A673 (cell line): Measurements from ENCODE around the gene TTLL12.

ENCODE experiments used
- EZH2 ChIP-seq: fragments of 200-600 bp; sonication (generic); IDR thresholded peaks from 2 replicates; pipeline ENCODE4 v1.6.1; 2017; ENCODE audit warnings: borderline replicate concordance, low read depth, mild to moderate bottlenecking, mixed read lengths, antibody characterized with exemption, low read length; ENCODE audit not compliant: poor library complexity, severe bottlenecking
- TF ChIP-seq, protein P1 (sequence below): fragments of 300-800, 200-600 bp; sonication (generic); conservative IDR thresholded peaks from 2 replicates; pipeline ENCODE4 v1.5.1; 2017; ENCODE audit warnings: low read depth, mild to moderate bottlenecking, antibody characterized with exemption, low read length, moderate library complexity, mixed read lengths

DNA sequence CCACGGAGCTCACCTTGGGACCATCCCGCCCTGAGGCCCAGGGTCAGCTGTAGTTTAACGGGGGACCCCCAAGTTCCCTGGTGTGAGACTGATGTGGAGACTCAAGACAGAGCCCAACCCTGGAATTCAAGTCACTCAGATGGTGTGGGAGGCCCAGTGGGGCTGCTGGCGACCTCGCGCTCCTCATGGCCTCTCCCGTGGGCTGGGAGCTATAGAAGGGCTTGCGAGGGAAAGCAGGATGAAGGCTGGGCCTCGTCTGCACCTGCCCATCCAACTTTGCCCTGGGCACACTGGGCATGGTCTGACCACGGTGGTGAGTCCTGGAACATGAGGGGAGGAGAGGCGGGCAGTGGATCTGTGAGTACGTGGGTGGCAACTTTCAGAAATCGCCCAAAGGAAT, 13.6 kb upstream of the TTLL12 start:
- TF ChIP-seq, protein P1, sequence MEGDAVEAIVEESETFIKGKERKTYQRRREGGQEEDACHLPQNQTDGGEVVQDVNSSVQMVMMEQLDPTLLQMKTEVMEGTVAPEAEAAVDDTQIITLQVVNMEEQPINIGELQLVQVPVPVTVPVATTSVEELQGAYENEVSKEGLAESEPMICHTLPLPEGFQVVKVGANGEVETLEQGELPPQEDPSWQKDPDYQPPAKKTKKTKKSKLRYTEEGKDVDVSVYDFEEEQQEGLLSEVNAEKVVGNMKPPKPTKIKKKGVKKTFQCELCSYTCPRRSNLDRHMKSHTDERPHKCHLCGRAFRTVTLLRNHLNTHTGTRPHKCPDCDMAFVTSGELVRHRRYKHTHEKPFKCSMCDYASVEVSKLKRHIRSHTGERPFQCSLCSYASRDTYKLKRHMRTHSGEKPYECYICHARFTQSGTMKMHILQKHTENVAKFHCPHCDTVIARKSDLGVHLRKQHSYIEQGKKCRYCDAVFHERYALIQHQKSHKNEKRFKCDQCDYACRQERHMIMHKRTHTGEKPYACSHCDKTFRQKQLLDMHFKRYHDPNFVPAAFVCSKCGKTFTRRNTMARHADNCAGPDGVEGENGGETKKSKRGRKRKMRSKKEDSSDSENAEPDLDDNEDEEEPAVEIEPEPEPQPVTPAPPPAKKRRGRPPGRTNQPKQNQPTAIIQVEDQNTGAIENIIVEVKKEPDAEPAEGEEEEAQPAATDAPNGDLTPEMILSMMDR, result no peak
- no peak for TF ChIP-seq EZH2
